GM12875 (cell line): Measurements from ENCODE around the gene PNMT.

Experiments used
- H3K4me3 ChIP-seq: one replicate; pipeline ENCODE4 v1.5.1; 2011; ENCODE audit warnings: low read depth, low read length, control low read depth
- CTCF ChIP-seq: IDR thresholded peaks from 2 replicates; pipeline ENCODE4 v1.5.1; 2011; ENCODE audit warnings: low read depth, mild to moderate bottlenecking, control low read depth, inconsistent platforms, low read length, moderate library complexity, borderline replicate concordance; ENCODE audit not compliant: insufficient read depth

Gene PNMT

DNA sequence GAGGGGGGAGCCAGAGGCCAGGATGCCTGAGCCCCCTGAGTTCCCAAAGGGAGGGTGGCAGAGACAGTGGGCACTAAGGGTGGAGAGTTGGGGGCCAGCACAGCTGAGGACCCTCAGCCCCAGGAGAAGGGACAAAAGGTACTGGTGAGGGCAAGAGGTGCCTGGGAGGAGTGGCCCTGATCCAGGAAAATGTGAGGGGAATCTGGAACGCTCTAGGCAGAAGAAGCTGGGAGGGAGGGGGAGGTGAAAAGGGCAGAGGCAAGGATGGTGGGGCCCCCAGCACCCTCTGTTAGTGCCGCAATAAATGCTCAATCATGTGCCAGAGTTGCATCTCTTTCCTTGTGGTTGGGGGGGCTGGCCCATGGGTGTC is 2.0 kb upstream of the PNMT start:
- H3K4me3 ChIP-seq = no peak overlapping the region
- TF ChIP-seq CTCF = no peak

- no peak for TF ChIP-seq CTCF
These were observed 1.5 kb upstream of the PNMT start for GRCh38 chr17:39666601-39667261.

GRCh38 chr17:39667262-39667944 is 850 bp upstream of the PNMT start:
- no peak for TF ChIP-seq CTCF
- H3K4me3 ChIP-seq = no peak overlapping the region

More at GRCh38 chr17:39666601-39667261, 1.5 kb upstream of the PNMT start:
- H3K4me3 ChIP-seq = no peak overlapping the region

DNA sequence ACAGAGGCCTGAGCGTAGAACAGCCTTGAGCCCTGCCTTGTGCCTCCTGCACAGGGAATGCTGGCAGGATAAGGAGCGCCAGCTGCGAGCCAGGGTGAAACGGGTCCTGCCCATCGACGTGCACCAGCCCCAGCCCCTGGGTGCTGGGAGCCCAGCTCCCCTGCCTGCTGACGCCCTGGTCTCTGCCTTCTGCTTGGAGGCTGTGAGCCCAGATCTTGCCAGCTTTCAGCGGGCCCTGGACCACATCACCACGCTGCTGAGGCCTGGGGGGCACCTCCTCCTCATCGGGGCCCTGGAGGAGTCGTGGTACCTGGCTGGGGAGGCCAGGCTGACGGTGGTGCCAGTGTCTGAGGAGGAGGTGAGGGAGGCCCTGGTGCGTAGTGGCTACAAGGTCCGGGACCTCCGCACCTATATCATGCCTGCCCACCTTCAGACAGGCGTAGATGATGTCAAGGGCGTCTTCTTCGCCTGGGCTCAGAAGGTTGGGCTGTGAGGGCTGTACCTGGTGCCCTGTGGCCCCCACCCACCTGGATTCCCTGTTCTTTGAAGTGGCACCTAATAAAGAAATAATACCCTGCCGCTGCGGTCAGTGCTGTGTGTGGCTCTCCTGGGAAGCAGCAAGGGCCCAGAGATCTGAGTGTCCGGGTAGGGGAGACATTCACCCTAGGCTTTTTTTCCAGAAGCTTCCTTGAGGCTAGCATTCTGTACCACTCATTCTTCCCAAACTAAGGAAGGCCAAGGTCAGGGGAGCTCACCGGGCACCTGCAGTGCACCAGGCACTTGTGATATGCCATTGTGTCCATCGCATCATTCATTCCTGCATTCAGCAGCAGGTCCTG is 1.9 kb downstream of the PNMT start:
- no peak overlapping the region for H3K4me3 ChIP-seq
- no peak for TF ChIP-seq CTCF

- H3K4me3 ChIP-seq = no peak overlapping the region
- TF ChIP-seq CTCF = no peak
These were observed 2.5 kb downstream of the PNMT start for GRCh38 chr17:39670746-39671145.

DNA sequence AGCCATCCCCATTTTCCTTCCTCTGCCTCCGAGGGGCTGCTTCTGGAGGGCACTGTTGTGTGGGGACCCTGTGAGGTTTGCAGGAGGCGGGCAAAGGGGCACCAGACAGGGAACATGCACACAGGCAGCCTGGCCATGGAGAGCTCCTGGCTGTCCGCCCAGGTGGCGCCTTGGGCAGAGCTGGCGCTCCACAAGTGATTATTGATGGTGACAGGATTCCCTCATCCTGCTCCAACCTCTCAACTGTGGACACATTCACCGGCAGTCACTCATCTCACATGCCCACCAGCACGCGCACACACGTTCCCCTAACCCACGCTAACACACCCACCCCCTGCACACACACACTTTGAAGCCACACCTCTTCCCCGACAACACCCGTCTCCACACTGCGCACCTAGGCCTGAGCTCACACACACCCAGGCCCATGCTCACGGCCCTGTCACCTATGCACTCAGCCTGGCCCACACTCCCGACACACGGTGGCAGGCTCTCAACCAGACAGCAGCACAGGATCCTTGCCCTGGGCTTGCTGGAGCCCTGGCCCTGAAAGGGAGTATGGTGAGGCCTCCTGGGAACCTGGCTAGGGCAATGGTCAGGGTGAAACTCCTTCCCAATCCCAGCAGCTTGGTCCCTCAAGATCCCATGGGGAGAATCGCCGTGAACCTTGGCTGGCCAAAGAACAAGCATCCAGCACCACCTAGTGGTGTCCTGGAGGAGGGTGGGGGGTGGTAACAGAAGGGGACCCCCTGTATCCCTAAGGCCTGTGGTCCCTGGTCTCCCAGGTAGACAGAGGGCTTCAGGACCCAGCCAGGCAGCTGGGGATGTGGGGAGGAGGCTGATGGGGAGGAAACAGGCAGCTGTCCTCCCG is 3.6 kb downstream of the PNMT start:
- no peak overlapping the region for H3K4me3 ChIP-seq
- TF ChIP-seq CTCF = peak; percentile 62
